Urinary bladder (tissue), 4 donors: Measurements from ENCODE around the gene IRF1. TPM values are rescaled to one million over a fixed set of nuclear protein-coding genes. Genes with fewer than 3 reads are reported as not detected.

Source experiments
- DNase-seq: peaks from one replicate; pipeline ENCODE4 v3.0.0-alpha.2; 2015; ENCODE audit errors: extremely low spot score
- H3K27ac ChIP-seq: one replicate; pipeline ENCODE4 v1.5.1; 2013; ENCODE audit warnings: low read depth, mild to moderate bottlenecking, moderate library complexity
- H3K36me3 ChIP-seq: one replicate; pipeline ENCODE4 v1.6.1; 2013; ENCODE audit warnings: mild to moderate bottlenecking, moderate library complexity; ENCODE audit not compliant: insufficient read depth
- H3K4me1 ChIP-seq: one replicate; pipeline ENCODE4 v1.6.1; 2013; ENCODE audit warnings: mild to moderate bottlenecking, moderate library complexity; ENCODE audit not compliant: insufficient read depth
- H3K4me3 ChIP-seq: one replicate; pipeline ENCODE4 v1.5.1; 2013; ENCODE audit warnings: low read depth, low read length
- WGBS: extraction: QIAGEN DNeasy Blood & Tissue Kit; methylation state at CpG from one replicate; pipeline ENCODE4 v1.1.7; 2013; 5-methylcytosine and 5-hydroxymethylcytosine counted together
- polyA plus RNA-seq: library from polyadenylated mRNA; stranded (reverse); fragments of 200-250 nt; gene quantifications from one replicate; pipeline ENCODE4 v1.2.3, GENCODE V29; 2013
- total RNA-seq: library from RNA; depleted of rRNA; stranded (reverse); fragments of >200 nt; gene quantifications from one replicate; pipeline ENCODE4 v1.2.3, GENCODE V29; 2014
- donor health status: healthy with polysubstance abuse.
- donor health status: healthy.

IRF1 gene
- total and polyA plus RNA-seq, 2 donors: 16.4 to 26.0 TPM

- Histone ChIP-seq H3K36me3 (no peaks in the 10 kb centered on the region), H3K4me1 (no peaks in the 10 kb centered on the region), H3K27ac (no peak overlapping the region), H3K4me3 (no peak overlapping the region)
- DNase-seq: no peak
- WGBS: 93% methylated on average over 6 of the region's 6 CpGs
Observed at GRCh38 chr5:132462333-132462732, 28.2 kb downstream of the IRF1 start.

DNA sequence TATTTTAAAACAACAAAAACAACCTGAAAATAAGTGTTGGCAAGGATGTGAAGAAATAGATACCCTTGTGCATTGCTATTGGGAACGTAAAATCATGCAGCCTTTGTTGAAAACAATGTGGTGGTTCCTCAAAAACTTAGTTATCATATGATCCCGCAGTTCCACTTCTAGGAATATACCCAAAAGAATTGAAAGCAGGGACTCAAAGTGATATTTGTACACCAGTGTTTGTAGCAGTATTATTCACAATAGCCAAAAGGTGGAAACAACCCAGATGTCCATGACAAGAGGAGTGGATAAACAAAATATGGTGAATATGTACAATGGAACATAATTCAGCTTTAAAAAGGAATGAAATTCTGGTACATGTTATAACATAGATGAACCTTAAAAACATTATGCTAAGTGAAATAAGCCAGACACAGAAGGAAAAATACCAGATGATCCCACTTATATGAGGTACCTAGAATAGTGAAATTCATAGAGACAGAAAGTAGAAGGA lies 29.0 kb downstream of the IRF1 start:
- Histone ChIP-seq H3K4me3 (no peak overlapping the region), H3K4me1 (no peaks in the 10 kb centered on the region), H3K27ac (no peak overlapping the region), H3K36me3 (no peaks in the 10 kb centered on the region)
- no peak for DNase-seq
- 71% methylated on average over 2 of the region's 2 CpGs for WGBS

DNA sequence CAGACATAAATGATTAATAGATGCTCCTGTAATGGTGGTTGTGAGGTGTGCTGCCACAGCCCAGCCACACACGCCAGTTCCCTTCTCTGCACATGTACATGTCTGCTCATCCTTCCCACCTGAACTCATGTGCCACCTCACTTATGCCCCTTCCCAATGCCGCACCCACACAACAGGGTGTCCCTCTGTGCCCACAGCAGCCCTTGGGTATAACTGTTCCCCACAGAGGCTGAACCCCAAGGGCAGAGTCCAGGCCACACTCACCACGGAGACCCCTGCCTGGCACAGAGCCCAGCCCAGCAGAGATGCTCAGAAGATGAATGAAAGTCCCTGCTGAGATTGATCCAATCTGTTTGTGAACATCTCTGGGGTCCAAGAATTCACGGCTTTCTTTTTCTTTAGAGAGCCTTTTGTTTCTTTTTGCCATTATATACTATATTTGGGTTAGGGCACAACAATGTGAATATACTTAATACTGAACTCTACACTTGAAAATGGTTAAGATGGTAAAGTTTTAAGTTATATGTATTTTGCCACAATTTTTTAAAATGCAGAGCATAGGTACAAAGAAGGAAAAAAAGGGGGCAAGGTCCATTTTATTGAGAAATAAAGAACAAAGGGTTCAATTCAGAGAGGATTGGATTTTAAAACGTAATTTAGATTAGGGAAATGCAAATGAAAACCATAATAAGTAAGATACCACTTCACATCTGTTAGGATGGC lies 29.6 kb downstream of the IRF1 start:
- no peak overlapping the region for H3K27ac ChIP-seq
- H3K36me3 ChIP-seq: no peaks in the 10 kb centered on the region
- DNase-seq: no peak
- WGBS: 73% methylated on average over 5 of the region's 5 CpGs
- no peak overlapping the region for H3K4me3 ChIP-seq
- H3K4me1 ChIP-seq: no peaks in the 10 kb centered on the region

DNA sequence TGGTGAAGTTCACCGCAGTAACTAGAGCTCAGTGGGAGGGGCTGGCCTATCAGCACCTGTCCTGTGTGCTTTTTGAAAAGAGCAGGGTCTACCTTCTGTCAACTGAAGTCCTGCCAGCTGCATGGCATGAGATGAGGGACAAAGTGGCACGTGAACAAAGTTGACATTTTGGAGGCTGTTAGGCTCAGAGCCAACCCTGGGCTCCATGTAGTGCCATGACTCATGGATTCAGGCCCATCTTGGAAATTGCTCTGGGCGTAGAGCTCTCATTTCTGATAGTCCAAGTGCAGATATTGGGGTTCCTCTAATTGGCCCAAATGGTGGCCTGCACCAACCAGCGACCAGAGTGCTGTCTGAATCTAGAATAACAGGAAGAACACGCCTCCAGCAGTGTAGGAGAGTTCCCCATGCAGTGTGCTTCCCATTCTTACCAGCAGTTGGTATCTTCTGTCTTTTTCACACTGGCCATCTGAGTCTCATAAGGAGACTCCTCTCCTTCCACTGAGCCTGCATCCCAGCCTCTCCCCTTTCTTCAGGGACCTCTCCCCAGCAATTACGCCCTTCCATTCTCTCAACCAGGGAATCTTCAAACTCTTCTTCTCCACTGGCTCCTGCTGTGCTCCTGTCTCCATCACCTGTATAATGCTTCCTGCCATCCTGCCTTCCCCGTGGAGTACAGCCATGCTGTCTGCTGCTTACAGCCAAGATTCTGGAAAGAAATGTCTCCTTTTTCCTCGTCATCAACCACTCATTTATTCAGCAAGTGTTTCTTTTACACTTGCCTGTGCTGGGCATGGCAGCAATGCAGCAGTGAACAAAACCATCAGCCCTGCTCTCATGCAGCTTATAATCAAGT lies 30.4 kb downstream of the IRF1 start:
- Histone ChIP-seq H3K4me3 (no peak overlapping the region), H3K4me1 (peaks cover 2% of the 10 kb centered on the region), H3K36me3 (no peaks in the 10 kb centered on the region), H3K27ac (no peak overlapping the region)
- DNase-seq: no peak
- 84% methylated on average over 8 of the region's 8 CpGs for WGBS

GRCh38 chr5:132459031-132459982 lies 31.3 kb downstream of the IRF1 start:
- no peak overlapping the region for H3K4me3 ChIP-seq
- no peak for DNase-seq
- no peaks in the 10 kb centered on the region for H3K36me3 ChIP-seq
- H3K27ac ChIP-seq: peak overlapping the region; percentile 46
- H3K4me1 ChIP-seq: peaks cover 2% of the 10 kb centered on the region
- WGBS: 88% methylated on average over 12 of the region's 12 CpGs

DNA sequence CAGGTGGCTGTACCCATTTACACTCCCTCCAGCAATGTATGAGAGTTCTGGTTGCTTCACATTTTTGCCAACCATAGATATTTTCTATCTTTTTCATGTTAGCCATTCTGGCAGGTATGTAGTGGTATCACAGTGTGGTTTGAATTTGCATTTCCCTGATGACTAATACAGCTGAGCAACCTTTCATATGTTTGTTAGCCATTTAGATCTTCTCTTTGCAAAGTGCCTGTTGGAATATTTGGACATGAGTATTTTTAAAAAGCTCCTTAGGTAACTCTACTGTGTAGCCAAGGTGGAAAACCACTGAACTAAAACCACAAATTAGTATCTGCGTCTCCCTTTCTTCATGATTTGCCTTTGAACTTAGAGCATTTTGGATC lies 31.9 kb downstream of the IRF1 start:
- WGBS: 86% methylated on average over 1 of the region's 1 CpG
- DNase-seq: no peak
- Histone ChIP-seq H3K4me3 (no peak overlapping the region), H3K27ac (peak overlapping the region; percentile 46), H3K4me1 (peaks cover 2% of the 10 kb centered on the region), H3K36me3 (no peaks in the 10 kb centered on the region)

DNA sequence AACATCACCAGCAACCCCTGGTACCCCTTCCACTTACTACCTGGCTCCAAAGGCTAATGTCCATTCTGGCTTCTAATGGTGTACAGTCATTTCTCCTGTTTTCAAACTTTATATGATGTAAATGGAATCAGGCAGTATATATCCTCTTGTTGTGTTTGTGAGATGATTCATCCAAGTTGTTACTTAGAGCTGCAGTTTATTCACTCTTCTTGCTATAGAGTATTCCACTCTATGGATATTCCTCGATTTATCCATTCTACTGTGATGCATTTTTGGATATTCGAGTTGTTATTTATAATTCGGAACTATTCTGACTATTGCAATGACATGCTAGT lies 32.4 kb downstream of the IRF1 start:
- Histone ChIP-seq H3K4me1 (peaks cover 2% of the 10 kb centered on the region), H3K27ac (no peak overlapping the region), H3K36me3 (no peaks in the 10 kb centered on the region), H3K4me3 (no peak overlapping the region)
- no peak for DNase-seq
- WGBS: 95% methylated on average over 3 of the region's 3 CpGs

GRCh38 chr5:132457371-132458225 lies 33.0 kb downstream of the IRF1 start:
- Histone ChIP-seq H3K4me1 (peaks cover 2% of the 10 kb centered on the region), H3K36me3 (no peaks in the 10 kb centered on the region), H3K27ac (peak overlapping the region; percentile 74), H3K4me3 (no peak overlapping the region)
- 69% methylated on average over 2 of the region's 2 CpGs for WGBS
- no peak for DNase-seq

GRCh38 chr5:132456987-132457361 lies 33.6 kb downstream of the IRF1 start:
- Histone ChIP-seq H3K36me3 (no peaks in the 10 kb centered on the region), H3K4me3 (no peak overlapping the region), H3K4me1 (peaks cover 2% of the 10 kb centered on the region), H3K27ac (peak overlapping the region; percentile 57)
- no peak for DNase-seq
- WGBS: 85% methylated on average over 6 of the region's 6 CpGs

GRCh38 chr5:132456296-132456986 lies 34.1 kb downstream of the IRF1 start:
- peaks cover 2% of the 10 kb centered on the region for H3K4me1 ChIP-seq
- H3K36me3 ChIP-seq: no peaks in the 10 kb centered on the region
- H3K4me3 ChIP-seq: no peak overlapping the region
- H3K27ac ChIP-seq: peak overlapping the region; percentile 57
- WGBS: 65% methylated on average over 8 of the region's 8 CpGs
- DNase-seq: no peak

- H3K4me1 ChIP-seq: peaks cover 2% of the 10 kb centered on the region
- H3K27ac ChIP-seq: peak overlapping the region; percentile 49
- 70% methylated on average over 5 of the region's 5 CpGs for WGBS
- no peaks in the 10 kb centered on the region for H3K36me3 ChIP-seq
- no peak overlapping the region for H3K4me3 ChIP-seq
- no peak for DNase-seq
Observed at GRCh38 chr5:132455614-132456115, 34.9 kb downstream of the IRF1 start.

DNA sequence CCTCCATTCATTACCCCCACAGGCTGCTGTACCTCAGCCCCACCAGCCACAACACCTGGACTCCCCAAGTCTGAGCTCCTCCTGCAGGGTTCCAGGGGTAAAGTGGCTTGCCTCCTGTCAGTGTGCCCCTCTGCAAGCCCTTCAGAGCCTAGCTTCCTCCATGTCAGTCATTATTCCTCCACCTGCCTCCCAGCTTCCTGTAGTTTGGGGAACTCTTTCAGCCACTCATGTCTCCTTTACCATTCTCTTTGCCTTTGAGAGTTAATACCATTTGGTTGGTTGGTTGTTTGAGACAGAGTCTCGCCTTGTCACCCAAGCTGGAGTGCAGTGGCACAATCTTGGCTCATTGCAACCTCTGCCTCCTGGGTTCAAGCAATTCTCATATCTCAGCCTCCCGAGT lies 36.2 kb downstream of the IRF1 start:
- H3K27ac ChIP-seq: no peak overlapping the region
- H3K4me1 ChIP-seq: peaks cover 2% of the 10 kb centered on the region
- DNase-seq: no peak
- no peaks in the 10 kb centered on the region for H3K36me3 ChIP-seq
- H3K4me3 ChIP-seq: no peak overlapping the region
- WGBS: 96% methylated on average over 2 of the region's 2 CpGs
